NK-92 (cell line): ENCODE measurements around the gene PHKA2.
"Not testable (repeated sequence)": the region's sequence is repeated elsewhere in the genome, so short reads cannot be mapped to it uniquely, and the experiment has no call there.

Source experiments
- DNase-seq: peaks from one replicate; lab custom pipeline; 2025; ENCODE audit not compliant: unreplicated experiment; lab: John Stamatoyannopoulos, UW

Gene PHKA2

DNA sequence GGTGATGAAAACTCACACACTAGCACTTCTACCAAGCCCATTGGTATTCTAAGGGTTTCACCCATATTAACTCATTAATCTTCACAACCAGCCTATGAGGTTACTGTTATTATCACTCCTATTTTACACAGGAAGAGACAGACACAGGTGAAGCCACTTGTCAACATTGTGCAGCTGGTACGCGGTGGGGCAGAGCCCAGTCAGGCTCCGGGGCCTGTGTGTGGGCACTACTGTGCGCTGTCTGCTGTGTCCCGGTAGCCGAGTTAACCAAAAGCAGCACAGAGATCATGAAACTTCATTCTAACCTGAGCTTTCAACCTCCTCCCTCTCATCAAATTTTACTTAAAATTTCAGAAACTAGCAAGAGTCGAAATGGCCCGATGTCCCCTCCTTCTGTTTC, 111.3 kb downstream of the PHKA2 start:
- DNase-seq: no peak

DNA sequence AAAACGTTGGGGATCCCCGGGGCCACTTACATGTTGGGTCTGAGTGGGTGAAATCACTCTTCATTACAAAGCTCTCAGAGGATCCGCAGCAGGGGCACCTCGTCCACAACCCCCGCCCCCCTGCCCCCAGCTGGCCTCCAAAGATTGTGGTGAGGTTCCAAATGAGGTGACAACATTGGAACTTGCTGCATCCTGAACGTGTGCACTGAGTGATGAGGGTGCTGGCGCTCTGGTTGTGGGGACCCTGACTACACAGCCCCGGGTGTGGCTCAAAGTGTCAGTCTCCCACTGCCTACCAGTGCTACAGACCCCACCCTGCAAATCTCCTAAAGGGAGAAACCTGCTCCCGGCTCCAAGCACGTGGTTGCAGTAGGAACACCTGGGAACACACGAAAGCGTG, 111.9 kb downstream of the PHKA2 start:
- no peak for DNase-seq

DNA sequence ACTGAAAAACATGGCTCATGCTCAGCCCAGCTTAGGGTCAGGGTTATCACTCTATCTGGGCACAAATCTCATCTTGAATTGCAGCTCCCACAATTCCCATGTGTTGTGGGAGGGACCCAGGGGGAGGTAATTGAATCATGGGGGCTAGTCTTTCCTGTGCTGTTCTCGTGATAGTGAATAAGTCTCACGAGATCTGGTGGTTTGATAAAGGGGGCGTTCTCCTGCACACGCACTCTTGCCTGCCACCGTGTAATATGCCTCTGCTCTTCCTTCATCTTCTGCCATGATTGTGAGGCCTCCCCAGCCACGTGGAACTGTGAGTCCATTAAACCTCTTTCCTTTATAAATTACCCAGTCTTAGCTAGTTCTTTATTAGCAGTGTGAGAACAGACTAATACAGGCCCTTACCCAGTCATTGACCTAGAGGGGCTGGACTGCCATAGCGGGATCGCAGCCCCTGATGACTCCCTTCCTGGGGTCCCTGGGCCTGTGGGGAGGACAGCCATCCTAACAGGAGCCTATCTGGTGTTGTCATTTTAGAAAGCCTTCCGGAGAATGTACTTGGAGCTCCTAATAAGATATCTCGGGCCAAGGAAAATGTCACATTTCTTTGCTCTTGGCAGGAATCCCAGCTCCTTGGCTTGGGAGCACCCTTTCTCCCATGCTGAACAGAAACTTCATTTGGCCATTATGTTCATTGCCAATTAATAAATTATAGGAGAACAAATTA, 112.6 kb downstream of the PHKA2 start:
- no peak for DNase-seq

DNA sequence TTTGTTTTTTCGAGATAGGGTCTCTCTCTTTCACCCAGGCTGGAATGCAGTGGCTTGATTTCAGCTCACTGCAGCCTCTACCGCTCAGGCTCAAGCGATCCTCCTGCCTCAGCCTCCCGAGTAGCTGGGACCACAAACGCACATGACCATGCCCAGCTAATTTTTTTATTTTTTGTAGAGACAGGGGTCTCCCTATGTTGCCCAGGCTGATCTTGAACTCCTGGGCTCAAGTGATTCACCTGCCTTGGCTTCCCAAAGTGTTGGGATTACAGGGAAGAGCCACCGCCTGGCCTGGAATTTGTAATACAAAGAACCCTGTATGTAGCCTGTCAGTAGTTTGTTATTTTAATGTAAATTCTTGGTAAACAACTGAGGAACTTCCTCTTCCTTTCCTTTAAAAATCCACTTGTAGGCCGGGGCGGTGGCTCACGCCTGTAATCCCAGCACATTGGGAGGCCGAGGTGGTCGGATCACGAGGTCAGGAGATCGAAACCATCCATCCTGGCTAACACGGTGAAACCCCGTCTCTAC, 119.5 kb downstream of the PHKA2 start:
- DNase-seq: no peak

- DNase-seq: no peak
These were observed 122.4 kb downstream of the PHKA2 start for GRCh38 chrX:18861511-18861910.

DNA sequence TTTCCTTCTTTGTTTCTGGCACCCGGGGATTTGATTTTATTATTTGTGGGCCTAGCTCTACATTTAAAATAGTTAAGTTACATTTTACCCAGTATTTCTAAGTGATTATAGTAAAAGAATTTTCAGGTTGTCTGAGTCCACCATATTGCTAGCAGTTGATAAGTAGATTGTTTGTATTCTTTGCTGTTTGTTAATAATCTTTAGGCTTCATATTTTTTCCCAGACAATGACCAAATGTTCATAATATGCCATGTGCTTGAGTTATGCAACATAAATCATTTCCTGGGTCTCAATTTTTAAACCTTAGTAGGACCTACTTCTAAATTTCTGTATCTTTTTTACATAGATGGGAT, 127.3 kb downstream of the PHKA2 start:
- DNase-seq: no peak

DNA sequence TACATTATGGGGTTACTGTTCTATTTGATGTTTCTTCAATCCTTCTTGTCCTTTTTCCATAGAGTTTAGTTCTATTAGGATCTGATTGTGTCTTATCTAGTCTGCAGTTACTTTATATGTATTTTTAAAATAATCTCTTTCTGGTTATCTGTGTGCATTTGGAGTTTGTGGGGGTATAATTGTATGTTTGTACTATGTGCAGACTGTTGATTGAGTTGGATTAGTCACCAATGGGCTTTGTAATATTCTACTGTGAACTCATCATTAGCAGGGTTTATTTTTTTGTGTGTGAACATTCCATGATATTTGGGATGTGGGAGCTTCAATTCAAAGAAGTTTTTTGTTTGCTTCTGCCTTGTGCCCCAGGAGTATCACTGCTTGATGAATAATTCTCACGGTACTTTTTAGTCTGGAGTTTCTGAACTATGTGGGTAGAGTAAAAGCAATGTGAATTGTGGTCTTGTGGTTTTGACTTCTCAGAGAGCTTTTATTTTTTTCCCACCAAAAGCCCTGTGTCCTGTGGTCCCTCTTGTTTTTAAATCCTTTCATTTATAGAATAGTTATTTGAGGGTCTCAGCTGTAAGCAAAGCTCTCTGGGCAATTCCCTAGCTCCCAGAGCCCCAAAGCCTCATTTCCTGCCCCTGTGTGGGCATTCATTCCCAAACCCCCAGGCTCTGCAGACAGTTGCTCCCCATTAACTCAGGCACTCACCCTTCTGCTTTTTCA, 127.8 kb downstream of the PHKA2 start:
- no peak for DNase-seq

DNA sequence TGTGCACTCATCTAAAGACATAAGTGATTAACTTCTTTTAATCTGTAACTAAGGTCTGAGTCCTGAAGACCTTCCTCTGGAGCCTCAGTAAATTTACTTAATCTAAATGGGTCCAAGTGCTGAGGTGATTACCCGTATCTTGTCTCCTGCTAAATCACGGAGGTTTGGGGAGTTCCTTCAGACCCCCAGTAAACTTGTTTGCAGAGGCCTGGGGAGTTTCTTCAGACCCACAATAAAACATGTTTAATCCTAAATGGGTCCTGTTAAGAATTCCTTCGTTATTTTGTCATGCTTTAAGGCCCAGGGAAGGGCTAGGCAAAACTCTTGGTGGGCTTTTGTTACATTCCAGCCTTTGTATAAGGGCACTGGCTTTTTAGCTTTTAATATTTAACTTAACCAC, 136.0 kb downstream of the PHKA2 start:
- DNase-seq: not testable (repeated sequence)
